A673 (cell line): ENCODE results near the gene PKN2. TPM values are rescaled to one million over a fixed set of nuclear protein-coding genes. Genes with fewer than 3 reads are reported as not detected.

Experiments used
- BruUV-seq: library from RNA; stranded (reverse); fragments of 400-500 nt; replicated peaks from 2 replicates; lab custom pipeline; 2021; lab: Mats Ljungman, UMichigan
- CTCF ChIA-PET: fragments of 300-600 bp; sonication (Branson Sonifier 250); formaldehyde crosslinking; loops from one replicate; lab custom pipeline; 2022; ENCODE audit warnings: antibody characterized with exemption; lab: Charles Lee
- POLR2A ChIA-PET: fragments of 300-600 bp; sonication (Branson Sonifier 250); formaldehyde crosslinking; loops from one replicate; lab custom pipeline; 2022; ENCODE audit warnings: antibody characterized with exemption; ENCODE audit not compliant: low non-redundant PET; lab: Charles Lee
- DNase-seq: peaks from one replicate; pipeline ENCODE4 v3.0.0-alpha.2; 2015; ENCODE audit warnings: low spot score
- H3K27ac ChIP-seq: fragments of 200-600 bp; sonication (generic); 2 replicates; pipeline ENCODE4 v1.5.1; 2016; ENCODE audit warnings: mixed run types, low read depth, mild to moderate bottlenecking, mixed read lengths, antibody characterized with exemption, low read length; ENCODE audit not compliant: poor library complexity, severe bottlenecking
- H3K27me3 ChIP-seq: fragments of 200-600 bp; sonication (generic); replicated peaks from 2 replicates; pipeline ENCODE4 v1.6.1; 2017; ENCODE audit warnings: mixed run types, low read depth, mild to moderate bottlenecking, mixed read lengths, antibody characterized with exemption, low read length; ENCODE audit not compliant: insufficient read depth, poor library complexity
- H3K36me3 ChIP-seq: fragments of 200-600 bp; sonication (generic); 2 replicates; pipeline ENCODE4 v1.6.1; 2016; ENCODE audit warnings: mixed run types, mild to moderate bottlenecking, mixed read lengths, antibody characterized with exemption, low read length; ENCODE audit not compliant: insufficient read depth, poor library complexity, severe bottlenecking
- H3K4me1 ChIP-seq: fragments of 200-600 bp; sonication (generic); 2 replicates; pipeline ENCODE4 v1.6.1; 2017; ENCODE audit warnings: mixed run types, mild to moderate bottlenecking, mixed read lengths, antibody characterized with exemption, low read length; ENCODE audit not compliant: insufficient read depth, poor library complexity, severe bottlenecking
- H3K4me3 ChIP-seq: fragments of 200-600 bp; sonication (generic); 2 replicates; pipeline ENCODE4 v1.5.1; 2016; ENCODE audit warnings: low read depth, mixed run types, mild to moderate bottlenecking, mixed read lengths, low read length; ENCODE audit not compliant: poor library complexity, severe bottlenecking
- H3K9me3 ChIP-seq: fragments of 200-600 bp; sonication (generic); 2 replicates; pipeline ENCODE4 v1.6.1; 2016; ENCODE audit warnings: mixed run types, low read depth, mild to moderate bottlenecking, mixed read lengths, antibody characterized with exemption, low read length; ENCODE audit not compliant: poor library complexity, severe bottlenecking
- EZH2 ChIP-seq: fragments of 200-600 bp; sonication (generic); IDR thresholded peaks from 2 replicates; pipeline ENCODE4 v1.6.1; 2017; ENCODE audit warnings: borderline replicate concordance, low read depth, mild to moderate bottlenecking, mixed read lengths, antibody characterized with exemption, low read length; ENCODE audit not compliant: poor library complexity, severe bottlenecking
- intact Hi-C: fragments of 100-400 bp; cut with micrococcal nuclease; formaldehyde crosslinking; loops from one replicate; pipeline ENCODE4 v1.10.0; 2022; ENCODE audit not compliant: unreplicated experiment
- total RNA-seq: library from RNA; stranded (reverse); gene quantifications from 2 replicates; pipeline ENCODE4 v1.2.3, GENCODE V29; 2021
- TF ChIP-seq, protein P1 (sequence below): fragments of 300-800, 200-600 bp; sonication (generic); conservative IDR thresholded peaks from 2 replicates; pipeline ENCODE4 v1.5.1; 2017; ENCODE audit warnings: low read depth, mild to moderate bottlenecking, antibody characterized with exemption, low read length, moderate library complexity, mixed read lengths

PKN2 gene
- total RNA-seq, 1 experiment from 2014 or later = 55.6 TPM

DNA sequence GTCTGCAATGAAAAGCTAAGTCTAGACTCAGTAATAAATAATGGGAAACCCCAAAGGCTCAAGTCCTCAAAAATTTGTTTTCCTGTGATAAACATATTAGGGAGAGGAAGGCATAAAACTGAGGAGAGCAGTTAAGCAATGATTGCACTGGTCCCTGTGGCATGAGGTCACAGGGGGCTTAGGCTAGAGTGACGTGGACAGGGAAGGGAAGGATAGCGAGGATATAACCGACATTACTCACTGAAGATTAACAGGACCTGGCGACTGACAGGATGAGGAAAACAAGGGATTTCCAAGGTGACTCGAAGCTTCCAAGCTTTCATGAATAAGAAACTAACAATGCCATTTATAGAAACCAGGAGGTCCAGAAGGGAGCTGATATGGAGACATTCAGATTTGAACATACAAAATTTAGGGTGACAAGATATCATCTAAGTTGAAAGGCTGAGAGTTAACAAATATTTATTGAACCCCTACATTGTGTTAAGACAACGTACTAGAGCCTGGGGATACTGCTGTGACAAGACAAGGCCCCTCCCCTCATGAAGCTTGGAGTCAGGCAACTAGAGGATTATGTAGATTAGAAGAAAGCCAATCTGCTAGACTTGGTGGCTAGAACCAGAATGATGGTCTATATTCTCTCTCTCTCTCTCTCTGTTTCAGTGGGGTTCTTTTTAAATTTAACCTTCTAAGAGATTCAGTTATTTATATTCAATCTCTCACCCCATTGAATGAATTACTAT lies 33.2 kb upstream of the PKN2 start:
- Histone ChIP-seq H3K27ac (no peak overlapping the region), H3K4me1 (peaks cover 7% of the 10 kb centered on the region), H3K27me3 (no peaks in the 10 kb centered on the region), H3K36me3 (no peaks in the 10 kb centered on the region), H3K4me3 (no peak overlapping the region), H3K9me3 (no peaks in the 10 kb centered on the region)
- TF ChIP-seq EZH2 = no peak
- TF ChIP-seq, protein P1, sequence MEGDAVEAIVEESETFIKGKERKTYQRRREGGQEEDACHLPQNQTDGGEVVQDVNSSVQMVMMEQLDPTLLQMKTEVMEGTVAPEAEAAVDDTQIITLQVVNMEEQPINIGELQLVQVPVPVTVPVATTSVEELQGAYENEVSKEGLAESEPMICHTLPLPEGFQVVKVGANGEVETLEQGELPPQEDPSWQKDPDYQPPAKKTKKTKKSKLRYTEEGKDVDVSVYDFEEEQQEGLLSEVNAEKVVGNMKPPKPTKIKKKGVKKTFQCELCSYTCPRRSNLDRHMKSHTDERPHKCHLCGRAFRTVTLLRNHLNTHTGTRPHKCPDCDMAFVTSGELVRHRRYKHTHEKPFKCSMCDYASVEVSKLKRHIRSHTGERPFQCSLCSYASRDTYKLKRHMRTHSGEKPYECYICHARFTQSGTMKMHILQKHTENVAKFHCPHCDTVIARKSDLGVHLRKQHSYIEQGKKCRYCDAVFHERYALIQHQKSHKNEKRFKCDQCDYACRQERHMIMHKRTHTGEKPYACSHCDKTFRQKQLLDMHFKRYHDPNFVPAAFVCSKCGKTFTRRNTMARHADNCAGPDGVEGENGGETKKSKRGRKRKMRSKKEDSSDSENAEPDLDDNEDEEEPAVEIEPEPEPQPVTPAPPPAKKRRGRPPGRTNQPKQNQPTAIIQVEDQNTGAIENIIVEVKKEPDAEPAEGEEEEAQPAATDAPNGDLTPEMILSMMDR = no peak
- DNase-seq = no peak
- intact Hi-C loops = no loop called here
- CTCF ChIA-PET = interaction anchor here (0.6 kb wide), 1 partner anchor 54 kb away, joined by 13 read pairs; no protein-coding TSS in a partner anchor
- BruUV-seq = no TSS peak
- POLR2A ChIA-PET = no interaction called here

DNA sequence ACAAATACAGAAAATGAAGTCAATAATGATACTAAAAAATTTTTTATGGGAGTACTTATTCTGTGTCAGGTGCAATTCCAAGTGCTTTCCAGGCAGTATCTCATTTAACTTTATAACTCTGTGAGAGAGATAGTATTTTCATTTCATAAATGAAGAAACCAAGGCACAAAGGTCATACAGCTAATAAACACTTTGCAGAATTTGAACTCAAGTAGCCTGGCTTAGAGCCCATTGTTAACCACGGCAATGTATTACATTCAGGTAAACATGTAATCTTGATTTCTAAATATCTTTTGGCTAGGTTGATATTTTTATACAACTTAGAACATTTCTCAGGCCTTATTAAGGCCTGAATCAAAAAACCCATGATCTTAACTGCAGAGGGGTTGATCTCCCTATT lies 28.9 kb upstream of the PKN2 start:
- intact Hi-C loops = loop anchor here (2.0 kb wide), 1 partner anchor 222 kb away; no protein-coding TSS in a partner anchor
- POLR2A ChIA-PET = no interaction called here

DNA sequence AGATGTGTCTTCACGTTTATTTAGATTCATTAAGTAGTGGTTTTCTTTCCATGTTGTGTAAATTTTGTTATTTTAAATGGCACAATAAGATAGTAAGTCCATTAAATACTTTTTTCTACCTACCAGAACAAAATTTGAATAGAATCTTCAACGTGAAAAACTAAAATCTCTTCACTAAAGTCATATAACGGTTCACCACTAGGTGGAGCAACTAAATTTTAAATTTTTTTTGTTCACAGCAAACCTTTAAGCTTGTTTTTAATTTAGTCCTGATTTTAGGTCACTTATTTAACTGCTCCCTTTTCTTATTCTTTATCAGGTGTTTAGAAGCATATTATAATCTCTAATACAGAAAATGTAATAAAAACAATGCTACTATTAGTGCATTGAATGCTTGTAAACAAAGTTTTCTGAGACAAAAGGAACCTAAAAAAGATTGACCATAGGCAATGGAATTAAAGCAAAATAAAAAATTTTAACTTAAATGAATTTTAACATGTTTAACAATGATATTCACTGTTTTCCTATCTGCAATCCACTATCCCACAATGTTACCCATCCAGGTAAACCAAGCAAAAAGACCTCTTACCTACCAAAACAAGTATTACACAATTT lies 28.3 kb upstream of the PKN2 start:
- BruUV-seq = no TSS peak

More for the DNA sequence above, 28.9 kb upstream of the PKN2 start:
- Histone ChIP-seq H3K9me3 (no peaks in the 10 kb centered on the region), H3K27ac (no peak overlapping the region), H3K36me3 (no peaks in the 10 kb centered on the region), H3K4me1 (no peaks in the 10 kb centered on the region), H3K4me3 (no peak overlapping the region), H3K27me3 (no peaks in the 10 kb centered on the region)
- CTCF ChIA-PET = interaction anchor here (1.0 kb wide), 2 partner anchors 29 to 30 kb away, joined by 5 read pairs; partner anchors contain the start of gene PKN2
- no peak for DNase-seq
- no TSS peak for BruUV-seq
- TF ChIP-seq EZH2 = no peak

More for the DNA sequence above, 28.3 kb upstream of the PKN2 start:
- Histone ChIP-seq H3K36me3 (no peaks in the 10 kb centered on the region), H3K4me3 (no peak overlapping the region), H3K9me3 (no peaks in the 10 kb centered on the region), H3K27ac (no peak overlapping the region), H3K27me3 (no peaks in the 10 kb centered on the region), H3K4me1 (no peaks in the 10 kb centered on the region)
- POLR2A ChIA-PET = no interaction called here
- CTCF ChIA-PET = interaction anchor here (0.6 to 1.0 kb wide), 4 partner anchors 12 to 29 kb away, joined by 3 to 5 read pairs (median 4); partner anchors contain the start of gene PKN2
- peak; percentile 36 for DNase-seq
- TF ChIP-seq, protein P1 = peak; percentile 74
- no peak for TF ChIP-seq EZH2
- intact Hi-C loops = loop anchor here (2.0 kb wide), 1 partner anchor 221 kb away; no protein-coding TSS in a partner anchor
